T-helper 1 cell treated with Interleukin-12 subunit alpha and Interleukin-12 subunit beta and Interleukin-4 antibody, amounts not matched to agents 30 μg/mL and 1 μg/mL, for 36 hours (primary cell): ENCODE data around the gene PLA2R1.

ENCODE experiments used
- H3K27ac Mint-ChIP-seq: one replicate; pipeline ENCODE4 v1.8.0; 2021; ENCODE audit warnings: mild to moderate bottlenecking, mixed read lengths
- H3K27me3 Mint-ChIP-seq: one replicate; pipeline ENCODE4 v1.8.0; 2021; ENCODE audit warnings: low read depth, mixed read lengths
- H3K36me3 Mint-ChIP-seq: one replicate; pipeline ENCODE4 v1.8.0; 2021; ENCODE audit warnings: low read depth, mixed read lengths
- H3K4me1 Mint-ChIP-seq: one replicate; pipeline ENCODE4 v1.8.0; 2021; ENCODE audit warnings: low read depth, mixed read lengths
- H3K4me3 Mint-ChIP-seq: one replicate; pipeline ENCODE4 v1.8.0; 2021; ENCODE audit warnings: mild to moderate bottlenecking, moderate library complexity, mixed read lengths
- H3K9me3 Mint-ChIP-seq: one replicate; pipeline ENCODE4 v1.8.0; 2021; ENCODE audit warnings: mixed read lengths

Gene PLA2R1

DNA sequence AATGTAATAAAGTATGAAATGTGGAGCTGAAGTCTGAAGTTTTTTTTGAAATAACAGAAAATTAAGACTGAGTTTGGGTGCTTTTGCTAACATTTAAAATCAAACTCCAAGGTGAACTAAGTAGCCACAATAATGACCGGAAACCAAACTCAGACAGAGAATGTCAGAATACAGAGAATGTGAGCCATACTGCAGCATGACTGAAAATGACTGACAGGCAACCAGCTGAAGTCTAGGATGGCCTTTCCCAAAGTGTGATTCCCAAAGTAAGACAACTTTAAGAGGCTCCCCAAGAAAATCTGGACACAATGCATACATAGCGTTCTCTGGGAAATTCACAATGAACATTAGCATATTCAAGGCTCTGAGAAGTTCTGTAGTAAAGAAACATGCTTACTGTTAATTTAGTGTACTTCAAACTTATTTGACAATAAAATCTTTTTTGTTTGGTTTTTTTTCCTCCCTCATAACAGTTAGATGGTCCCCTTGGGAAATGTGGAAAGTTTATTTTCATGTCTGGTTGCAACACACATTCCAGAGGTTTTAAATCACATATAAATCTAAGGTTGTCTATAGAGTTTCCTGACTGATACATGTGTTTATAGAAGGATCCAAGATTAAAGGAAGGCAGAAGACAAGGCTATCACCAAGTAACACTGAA, 28.6 kb downstream of the PLA2R1 start:
- Mint-ChIP-seq H3K27me3 (peaks cover 5% of the 10 kb centered on the region), H3K27ac (no peak overlapping the region), H3K4me1 (no peaks in the 10 kb centered on the region), H3K4me3 (no peak overlapping the region), H3K36me3 (no peaks in the 10 kb centered on the region), H3K9me3 (no peaks in the 10 kb centered on the region)

- Mint-ChIP-seq H3K4me3 (no peak overlapping the region), H3K27me3 (peaks cover 16% of the 10 kb centered on the region), H3K36me3 (no peaks in the 10 kb centered on the region), H3K4me1 (no peaks in the 10 kb centered on the region), H3K27ac (no peak overlapping the region), H3K9me3 (no peaks in the 10 kb centered on the region)
These were observed 33.2 kb downstream of the PLA2R1 start for GRCh38 chr2:160029270-160029628.

GRCh38 chr2:160028431-160029269, 33.8 kb downstream of the PLA2R1 start:
- Mint-ChIP-seq H3K27ac (no peak overlapping the region), H3K4me1 (no peaks in the 10 kb centered on the region), H3K4me3 (no peak overlapping the region), H3K36me3 (no peaks in the 10 kb centered on the region), H3K9me3 (no peaks in the 10 kb centered on the region), H3K27me3 (peaks cover 16% of the 10 kb centered on the region)

- no peak overlapping the region for H3K27ac Mint-ChIP-seq
- H3K36me3 Mint-ChIP-seq, result no peaks in the 10 kb centered on the region
These were observed 40.3 kb downstream of the PLA2R1 start for GRCh38 chr2:160022162-160022561.

GRCh38 chr2:160019374-160020090, 42.9 kb downstream of the PLA2R1 start:
- H3K9me3 Mint-ChIP-seq, result no peaks in the 10 kb centered on the region
- peaks cover 11% of the 10 kb centered on the region for H3K27me3 Mint-ChIP-seq
- no peaks in the 10 kb centered on the region for H3K4me1 Mint-ChIP-seq
- H3K36me3 Mint-ChIP-seq, result no peaks in the 10 kb centered on the region
- H3K27ac Mint-ChIP-seq, result no peak overlapping the region
- H3K4me3 Mint-ChIP-seq, result no peak overlapping the region

More at GRCh38 chr2:160022162-160022561, 40.3 kb downstream of the PLA2R1 start:
- H3K4me1 Mint-ChIP-seq, result no peaks in the 10 kb centered on the region
- H3K9me3 Mint-ChIP-seq, result no peaks in the 10 kb centered on the region
- H3K27me3 Mint-ChIP-seq, result peaks cover 3% of the 10 kb centered on the region
- no peak overlapping the region for H3K4me3 Mint-ChIP-seq

- H3K9me3 Mint-ChIP-seq, result no peaks in the 10 kb centered on the region
- H3K36me3 Mint-ChIP-seq, result no peaks in the 10 kb centered on the region
- no peaks in the 10 kb centered on the region for H3K4me1 Mint-ChIP-seq
- H3K27ac Mint-ChIP-seq, result no peak overlapping the region
- no peak overlapping the region for H3K4me3 Mint-ChIP-seq
- peaks cover 12% of the 10 kb centered on the region for H3K27me3 Mint-ChIP-seq
These were observed 46.7 kb downstream of the PLA2R1 start for GRCh38 chr2:160015746-160016145.

DNA sequence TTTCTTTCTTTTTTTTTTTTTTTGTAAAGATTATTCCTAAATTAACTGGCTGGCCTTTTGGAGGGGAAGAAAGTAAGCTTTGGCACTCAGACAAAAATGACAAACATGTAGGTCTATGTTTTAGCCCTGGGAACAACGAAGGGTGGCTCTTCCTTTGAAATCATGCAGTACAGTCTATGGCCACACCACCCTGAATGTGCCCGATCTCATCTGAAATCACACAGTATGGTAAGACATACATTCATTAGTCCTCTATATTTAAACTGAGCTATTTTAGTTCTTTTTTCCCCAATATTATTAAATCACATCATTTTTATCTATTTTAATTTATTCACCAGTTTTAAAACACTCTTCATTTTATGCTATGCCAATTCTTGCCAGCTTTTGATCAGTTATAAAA, 48.2 kb downstream of the PLA2R1 start:
- no peaks in the 10 kb centered on the region for H3K36me3 Mint-ChIP-seq
- peaks cover 12% of the 10 kb centered on the region for H3K27me3 Mint-ChIP-seq
- no peaks in the 10 kb centered on the region for H3K4me1 Mint-ChIP-seq
- H3K9me3 Mint-ChIP-seq, result no peaks in the 10 kb centered on the region
- H3K27ac Mint-ChIP-seq, result no peak overlapping the region
- H3K4me3 Mint-ChIP-seq, result no peak overlapping the region

- Mint-ChIP-seq H3K4me3 (no peak overlapping the region), H3K4me1 (no peaks in the 10 kb centered on the region), H3K27me3 (peaks cover 18% of the 10 kb centered on the region), H3K27ac (no peak overlapping the region), H3K9me3 (no peaks in the 10 kb centered on the region), H3K36me3 (no peaks in the 10 kb centered on the region)
These were observed 51.9 kb downstream of the PLA2R1 start for GRCh38 chr2:160010361-160011145.

- Mint-ChIP-seq H3K27ac (no peak overlapping the region), H3K36me3 (no peaks in the 10 kb centered on the region), H3K27me3 (peaks cover 8% of the 10 kb centered on the region), H3K4me3 (no peak overlapping the region), H3K9me3 (no peaks in the 10 kb centered on the region), H3K4me1 (no peaks in the 10 kb centered on the region)
These were observed 55.3 kb downstream of the PLA2R1 start for GRCh38 chr2:160007111-160007510.

DNA sequence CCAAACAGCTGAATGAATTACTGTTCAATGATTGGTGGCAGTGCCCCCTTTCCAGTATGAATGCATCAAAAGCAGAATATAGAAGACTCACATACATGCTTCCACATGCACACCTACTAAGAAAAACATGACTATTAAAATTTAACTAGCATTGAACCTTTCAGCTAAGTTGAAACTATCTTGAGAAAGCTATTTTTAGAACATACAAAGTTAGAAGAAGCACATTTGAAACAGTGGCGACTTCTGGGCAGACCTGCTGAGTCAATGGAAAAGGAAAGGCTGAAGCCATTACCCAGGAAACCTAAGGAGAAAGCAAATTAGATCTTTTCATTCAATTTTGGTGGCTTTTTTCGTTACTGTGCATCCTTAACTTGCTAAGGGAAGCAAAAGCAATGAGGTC, 55.9 kb downstream of the PLA2R1 start:
- no peaks in the 10 kb centered on the region for H3K36me3 Mint-ChIP-seq
- no peaks in the 10 kb centered on the region for H3K4me1 Mint-ChIP-seq
- H3K27ac Mint-ChIP-seq, result no peak overlapping the region
- H3K27me3 Mint-ChIP-seq, result peaks cover 8% of the 10 kb centered on the region
- no peak overlapping the region for H3K4me3 Mint-ChIP-seq
- H3K9me3 Mint-ChIP-seq, result no peaks in the 10 kb centered on the region

DNA sequence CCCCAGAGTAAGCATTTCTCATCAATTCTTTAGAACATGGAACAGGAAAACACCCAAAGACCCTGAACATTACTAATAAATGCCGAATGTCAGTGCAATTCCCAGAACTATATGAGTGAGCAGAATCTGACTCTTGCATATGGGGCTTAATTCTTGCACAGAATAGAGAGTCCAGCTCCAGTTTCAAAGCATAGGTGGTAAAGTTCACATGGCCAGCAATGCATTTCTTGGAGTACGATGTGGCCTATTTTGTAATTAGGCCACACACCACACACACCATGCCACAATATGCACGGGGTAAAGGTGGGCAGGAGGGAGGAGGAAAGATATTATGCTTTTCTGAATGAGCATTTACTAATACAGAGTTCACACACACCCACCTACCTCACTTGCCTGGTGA, 56.5 kb downstream of the PLA2R1 start:
- Mint-ChIP-seq H3K27me3 (peaks cover 12% of the 10 kb centered on the region), H3K9me3 (no peaks in the 10 kb centered on the region), H3K4me1 (no peaks in the 10 kb centered on the region), H3K27ac (no peak overlapping the region), H3K36me3 (no peaks in the 10 kb centered on the region), H3K4me3 (no peak overlapping the region)

DNA sequence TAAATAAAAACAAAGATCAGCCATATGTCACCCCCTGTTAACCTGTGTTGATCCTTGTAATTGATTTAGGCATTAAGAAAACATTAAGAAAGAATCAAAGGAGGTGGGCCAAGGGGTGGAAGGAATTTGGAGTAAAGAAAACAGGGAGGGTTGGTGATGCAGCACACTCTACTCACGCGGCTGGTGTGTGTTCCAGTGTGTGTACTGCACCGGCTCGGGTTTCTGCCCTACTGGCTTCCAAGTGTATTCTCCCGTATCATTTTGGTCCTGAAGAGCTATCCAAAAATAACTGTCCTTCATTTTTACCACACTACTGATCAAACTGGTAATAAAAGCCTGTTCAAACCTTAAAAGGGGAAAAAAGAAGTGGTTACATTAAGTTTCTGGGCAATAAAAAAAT, 56.9 kb downstream of the PLA2R1 start:
- H3K27me3 Mint-ChIP-seq, result peaks cover 15% of the 10 kb centered on the region
- H3K27ac Mint-ChIP-seq, result no peak overlapping the region
- no peaks in the 10 kb centered on the region for H3K36me3 Mint-ChIP-seq
- H3K4me3 Mint-ChIP-seq, result no peak overlapping the region
- H3K4me1 Mint-ChIP-seq, result no peaks in the 10 kb centered on the region
- no peaks in the 10 kb centered on the region for H3K9me3 Mint-ChIP-seq

- H3K27me3 Mint-ChIP-seq, result peaks cover 28% of the 10 kb centered on the region
- H3K36me3 Mint-ChIP-seq, result no peaks in the 10 kb centered on the region
- no peaks in the 10 kb centered on the region for H3K4me1 Mint-ChIP-seq
- H3K9me3 Mint-ChIP-seq, result no peaks in the 10 kb centered on the region
- no peak overlapping the region for H3K4me3 Mint-ChIP-seq
- H3K27ac Mint-ChIP-seq, result no peak overlapping the region
These were observed 63.5 kb downstream of the PLA2R1 start for GRCh38 chr2:159998961-159999360.

DNA sequence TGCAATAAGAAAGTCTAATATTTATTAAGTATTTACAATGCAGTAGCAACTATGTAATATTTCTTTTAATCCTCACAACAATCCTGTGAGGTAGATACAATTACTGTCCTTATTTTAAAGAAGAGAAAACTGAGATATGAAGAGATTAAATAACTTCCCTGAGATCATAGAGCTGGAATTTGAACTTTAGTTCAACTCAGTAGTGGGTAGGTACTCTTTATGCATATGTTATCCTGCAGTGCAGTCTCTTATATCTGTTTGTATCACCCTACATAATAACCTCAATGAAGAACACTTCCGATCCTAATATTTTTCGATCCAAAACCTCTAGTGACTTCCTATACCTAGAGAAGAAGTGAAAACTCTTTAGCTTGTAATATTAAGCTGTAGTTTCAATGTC, 64.2 kb downstream of the PLA2R1 start:
- Mint-ChIP-seq H3K4me3 (no peak overlapping the region), H3K9me3 (no peaks in the 10 kb centered on the region)

More for the DNA sequence above, 64.2 kb downstream of the PLA2R1 start:
- Mint-ChIP-seq H3K27me3 (peaks cover 32% of the 10 kb centered on the region), H3K36me3 (no peaks in the 10 kb centered on the region), H3K27ac (no peak overlapping the region), H3K4me1 (no peaks in the 10 kb centered on the region)
